Stimulated activated CD4-positive, alpha-beta T cell treated with anti-CD3 and anti-CD28 coated beads, TNF-alpha, amount 100 ng/mL, for 4 hours (primary cell): ENCODE data around the gene CIRBP.

Experiments
- DNase-seq, 3 experiments: peaks; one replicate each; pipeline ENCODE4 v3.0.0-alpha.2; 2020; ENCODE audit warnings: low read depth in 3 of 3

Gene CIRBP

DNA sequence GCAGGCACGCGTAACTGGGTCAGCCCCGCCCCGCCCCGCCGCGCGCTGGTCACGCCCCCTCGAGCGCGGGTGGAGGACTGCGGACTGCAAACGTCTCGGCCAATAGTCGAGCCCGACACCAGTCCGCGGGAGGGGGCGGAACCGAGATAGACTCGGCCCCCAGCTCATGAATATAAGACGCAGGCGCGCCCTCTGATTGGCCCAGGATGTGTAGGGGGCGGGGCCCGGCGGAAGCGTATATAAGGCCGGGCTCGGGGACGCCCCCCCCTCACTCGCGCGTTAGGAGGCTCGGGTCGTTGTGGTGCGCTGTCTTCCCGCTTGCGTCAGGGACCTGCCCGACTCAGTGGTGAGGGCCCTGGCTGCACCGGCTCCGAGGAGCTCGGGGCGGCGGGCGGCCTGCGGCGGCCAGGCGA, at the start of gene CIRBP:
Gene CIRBP, plus strand, starts transcription at position 268 of the 413 bp plus-strand sequence. CDS start 1,602 bp downstream, outside the sequence.
- DNase-seq, result peak; percentile 98 to 99 (median 98)

- DNase-seq, result no peak
Measured at GRCh38 chr19:1219786-1220476, 49.2 kb upstream of the CIRBP start.

- no peak for DNase-seq
Measured at GRCh38 chr19:1220477-1220930, 48.6 kb upstream of the CIRBP start.

GRCh38 chr19:1220976-1221903, 47.9 kb upstream of the CIRBP start:
- DNase-seq, result no peak

GRCh38 chr19:1221904-1222255, 47.3 kb upstream of the CIRBP start:
- no peak for DNase-seq

GRCh38 chr19:1222394-1222793, 46.7 kb upstream of the CIRBP start:
- no peak for DNase-seq

DNA sequence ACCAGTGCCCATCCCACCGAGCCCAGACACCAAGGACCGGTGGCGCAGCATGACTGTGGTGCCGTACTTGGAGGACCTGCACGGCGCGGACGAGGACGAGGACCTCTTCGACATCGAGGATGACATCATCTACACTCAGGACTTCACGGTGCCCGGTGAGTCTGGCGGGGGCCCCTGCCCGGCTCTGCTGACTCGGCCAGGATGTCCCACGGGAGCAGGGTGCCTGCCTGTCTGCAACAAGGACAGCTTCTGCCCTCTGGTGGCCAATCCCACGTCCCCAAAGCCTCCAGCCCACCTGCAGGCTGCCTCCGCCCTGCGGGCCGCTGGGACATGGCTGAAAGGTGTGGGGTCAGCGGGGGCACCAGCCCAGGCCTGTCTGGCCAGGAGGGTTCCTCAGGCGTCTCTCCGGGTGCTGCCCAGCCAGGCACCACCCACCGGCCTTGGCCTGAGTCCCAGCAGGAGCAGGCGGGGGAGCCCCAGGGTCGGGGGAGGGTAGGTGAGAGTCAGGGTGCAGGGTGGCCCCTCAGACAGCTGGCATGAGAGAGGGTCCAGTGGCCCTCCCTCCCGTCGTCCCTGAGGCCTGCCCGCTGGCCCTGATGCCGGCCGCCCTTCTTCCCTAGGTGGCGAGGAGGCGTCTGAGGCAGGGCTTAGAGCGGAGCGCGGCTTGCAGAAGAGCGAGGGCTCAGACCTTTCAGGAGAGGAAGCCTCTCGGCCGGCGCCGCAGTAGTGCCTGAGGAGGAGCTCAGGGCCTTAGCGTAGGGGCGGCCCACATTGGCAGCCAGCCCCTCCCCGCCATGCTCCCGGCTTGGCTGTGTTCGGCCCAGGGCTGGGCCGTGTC, 45.9 kb upstream of the CIRBP start:
- DNase-seq, result no peak

DNA sequence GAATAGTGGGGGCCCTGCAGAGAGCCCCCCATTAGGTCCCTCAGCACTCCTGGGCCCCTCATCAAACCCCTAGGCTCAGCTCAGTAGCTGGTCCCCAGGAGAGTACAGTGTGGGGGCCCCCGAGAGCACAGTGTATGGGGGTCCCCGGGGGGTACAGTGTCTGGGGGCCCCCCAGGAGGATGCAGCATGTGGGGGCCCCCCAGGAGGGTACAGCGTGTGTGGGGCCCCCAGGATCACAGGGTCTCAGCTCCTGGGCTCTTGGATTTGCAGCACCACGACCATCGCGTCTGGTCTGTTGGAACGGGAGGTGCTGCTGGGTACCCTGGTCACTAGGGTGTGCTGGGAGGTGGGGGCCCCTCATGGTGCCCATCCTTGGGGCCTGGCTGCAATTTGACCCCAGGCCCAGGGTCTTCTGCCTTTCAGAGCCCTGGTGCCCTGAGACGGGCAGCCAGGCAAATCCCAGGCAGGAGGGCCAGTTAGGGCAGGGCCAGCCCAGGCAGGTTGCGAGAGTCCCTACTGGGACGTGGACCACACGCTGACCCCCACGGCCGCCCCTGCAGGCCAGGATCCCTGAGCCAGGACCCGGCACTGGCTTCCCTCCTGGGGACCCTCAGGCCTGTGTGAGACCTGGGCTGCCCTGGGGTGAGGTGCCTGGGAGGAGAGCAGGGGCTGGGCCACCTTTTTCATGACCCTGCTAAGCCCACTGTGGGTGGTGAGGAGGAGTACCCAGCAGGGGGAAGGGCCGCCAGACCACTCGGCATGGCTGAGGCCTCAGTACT, 44.9 kb upstream of the CIRBP start:
- no peak for DNase-seq

DNA sequence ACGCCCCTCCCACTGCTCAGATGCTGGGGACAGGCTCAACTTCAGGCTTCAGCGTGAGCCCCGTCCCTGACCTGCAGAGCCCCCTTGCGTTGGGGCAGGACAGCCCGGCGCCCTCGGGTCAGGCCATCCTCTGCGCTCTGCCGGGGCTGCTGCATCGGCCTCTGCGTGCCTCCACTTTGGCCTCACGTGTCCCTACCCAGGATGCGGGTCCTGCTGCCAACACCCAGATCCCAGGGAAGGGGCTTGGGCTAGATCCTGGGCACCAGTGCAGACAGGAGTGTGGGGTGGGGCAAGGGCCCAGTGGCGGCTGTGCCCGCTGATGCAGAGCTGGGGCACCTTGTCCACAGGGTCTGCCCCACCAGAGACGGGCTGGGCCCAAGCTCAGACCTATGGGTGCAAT, 44.3 kb upstream of the CIRBP start:
- no peak for DNase-seq

GRCh38 chr19:1225440-1226226, 43.5 kb upstream of the CIRBP start:
- no peak for DNase-seq

DNA sequence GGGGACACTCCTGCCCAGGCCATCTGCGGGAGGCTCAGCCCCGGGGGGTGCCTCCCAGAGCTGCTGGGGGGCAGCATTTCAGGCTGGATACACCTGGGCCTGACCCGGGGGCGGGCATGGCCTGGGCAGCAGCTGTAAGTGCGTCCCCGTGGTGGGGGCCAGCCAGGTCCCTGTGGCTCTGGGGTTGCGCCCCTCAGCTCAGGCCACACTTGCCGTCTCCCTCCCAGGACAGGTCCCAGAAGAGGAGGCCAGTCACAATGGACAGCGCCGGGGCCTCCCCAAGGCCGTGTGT, 43.0 kb upstream of the CIRBP start:
- DNase-seq, result no peak

GRCh38 chr19:1226522-1227303, 42.4 kb upstream of the CIRBP start:
- no peak for DNase-seq

- DNase-seq, result no peak
Measured at GRCh38 chr19:1227304-1228054, 41.7 kb upstream of the CIRBP start.

- DNase-seq, result no peak
Measured at GRCh38 chr19:1228161-1228957, 40.8 kb upstream of the CIRBP start.

DNA sequence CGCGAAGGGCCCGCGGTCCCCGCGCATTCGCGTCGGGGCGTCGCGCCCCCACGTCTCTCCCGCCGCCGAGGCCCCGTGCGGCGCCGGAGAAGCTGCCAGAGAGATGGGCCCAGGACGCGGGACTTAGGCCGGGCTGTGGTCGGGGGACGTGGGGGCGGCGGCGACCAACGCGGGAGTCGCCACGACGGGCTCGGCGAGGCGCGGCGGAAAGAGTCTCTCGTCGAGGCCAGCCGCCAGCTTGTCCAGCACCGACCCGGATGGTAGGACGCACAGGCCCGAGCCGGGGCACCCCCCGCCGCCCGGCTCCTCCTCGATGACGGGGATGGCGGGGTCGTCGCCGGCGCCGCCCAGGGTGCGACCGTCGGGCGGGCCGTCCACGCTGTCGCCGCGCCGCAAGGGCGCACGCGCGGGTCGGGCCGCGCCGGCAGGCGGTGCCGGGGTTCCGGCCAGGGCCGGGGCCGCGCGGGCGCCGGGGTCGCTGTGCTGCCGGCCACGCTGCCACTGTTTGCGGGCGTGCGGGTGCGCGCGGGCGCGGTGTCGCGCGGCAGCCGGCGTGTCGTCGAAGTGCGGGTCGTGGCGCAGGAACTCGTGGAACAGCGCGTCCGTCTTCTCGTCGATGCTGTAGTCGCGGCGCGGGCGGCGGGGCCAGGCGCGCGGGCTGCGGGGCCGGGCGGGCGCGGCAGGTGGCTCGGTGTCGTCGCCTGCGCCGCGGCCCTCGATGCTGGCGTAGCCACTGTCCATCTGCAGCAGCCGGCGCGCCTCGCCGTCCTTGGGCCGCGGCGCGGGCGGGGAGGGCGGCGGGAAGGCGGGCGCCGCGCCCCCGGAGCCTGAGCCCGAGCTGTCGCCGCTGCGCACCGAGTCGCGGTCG, 39.8 kb upstream of the CIRBP start:
- DNase-seq, result no peak

DNA sequence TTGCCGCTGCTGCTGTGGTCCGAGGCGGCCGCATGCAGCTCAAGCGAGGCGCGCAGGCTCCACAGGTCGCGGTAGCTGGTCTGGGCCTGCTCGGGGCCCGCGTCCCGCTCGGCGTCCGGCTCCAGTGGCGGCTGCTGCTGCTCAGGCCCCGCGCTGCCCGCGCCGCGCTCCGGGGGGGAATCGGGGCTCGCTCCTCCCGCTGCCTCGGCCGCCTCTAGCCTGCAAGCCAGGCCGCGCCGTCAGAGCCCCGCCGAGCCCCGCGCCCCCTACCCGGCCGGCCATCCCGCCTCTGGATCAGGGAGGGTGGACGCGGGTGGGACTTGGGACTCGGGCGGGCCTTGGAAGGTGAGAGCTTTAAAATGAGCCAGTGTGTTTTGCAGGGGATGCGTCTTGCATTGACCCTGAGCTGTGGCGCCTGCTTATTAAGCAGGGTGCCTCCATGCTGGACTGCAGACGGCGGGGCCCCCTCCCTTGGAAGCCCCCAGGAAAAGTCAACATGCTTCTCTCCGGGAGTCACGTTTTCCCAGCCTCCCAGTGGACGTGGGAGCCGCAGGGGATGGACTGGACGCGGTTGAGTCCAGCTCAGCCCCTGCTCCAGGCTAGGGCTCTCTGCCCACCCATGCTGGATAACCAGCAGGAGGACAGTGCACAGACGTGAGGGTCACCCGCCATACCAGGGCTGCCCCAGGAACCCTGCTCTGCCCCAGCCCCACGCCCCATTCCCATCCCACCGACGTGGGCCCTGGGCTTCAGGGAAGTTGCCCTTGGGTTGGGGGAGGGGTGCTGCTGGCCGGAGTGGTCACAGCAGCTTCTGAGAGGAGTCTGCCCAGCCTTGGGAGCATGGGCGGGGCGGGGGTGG, 39.0 kb upstream of the CIRBP start:
- DNase-seq, result no peak
